HG03108 (cell line): ENCODE data around the gene NFATC1.

Experiments used
- ATAC-seq: cut with Tn5 transposase; IDR thresholded peaks from one replicate; pipeline ENCODE4 v1.9.1; 2021; ENCODE audit warnings: moderate library complexity; ENCODE audit not compliant: unreplicated experiment

The NFATC1 gene

GRCh38 chr18:79452991-79453645 lies 57.4 kb downstream of the NFATC1 start:
- ATAC-seq = no peak

GRCh38 chr18:79453816-79454735 lies 58.3 kb downstream of the NFATC1 start:
- ATAC-seq = no peak

GRCh38 chr18:79455261-79455660 lies 59.5 kb downstream of the NFATC1 start:
- ATAC-seq = no peak

- ATAC-seq = no peak
These were observed 60.6 kb downstream of the NFATC1 start for GRCh38 chr18:79456105-79456980.

- ATAC-seq = no peak
These were observed 61.5 kb downstream of the NFATC1 start for GRCh38 chr18:79457239-79457638.

GRCh38 chr18:79457652-79458051 lies 61.9 kb downstream of the NFATC1 start:
- ATAC-seq = no peak

- no peak for ATAC-seq
These were observed 62.6 kb downstream of the NFATC1 start for GRCh38 chr18:79458131-79458838.

GRCh38 chr18:79458917-79459803 lies 63.4 kb downstream of the NFATC1 start:
- ATAC-seq = no peak

- ATAC-seq = peak; percentile 16
These were observed 64.3 kb downstream of the NFATC1 start for GRCh38 chr18:79459946-79460480.

- ATAC-seq = peak; percentile 85
These were observed 65.0 kb downstream of the NFATC1 start for GRCh38 chr18:79460481-79461300.

- no peak for ATAC-seq
These were observed 65.9 kb downstream of the NFATC1 start for GRCh38 chr18:79461627-79462026.

GRCh38 chr18:79463424-79463960 lies 67.8 kb downstream of the NFATC1 start:
- ATAC-seq = no peak

- ATAC-seq = no peak
These were observed 69.8 kb downstream of the NFATC1 start for GRCh38 chr18:79465392-79465991.

- peak; percentile 70 for ATAC-seq
These were observed 70.9 kb downstream of the NFATC1 start for GRCh38 chr18:79466591-79466990.

- ATAC-seq = no peak
These were observed 71.4 kb downstream of the NFATC1 start for GRCh38 chr18:79467126-79467525.

- ATAC-seq = no peak
These were observed 72.5 kb downstream of the NFATC1 start for GRCh38 chr18:79468119-79468789.

- no peak for ATAC-seq
These were observed 73.6 kb downstream of the NFATC1 start for GRCh38 chr18:79469309-79469708.
